HCT116 (cell line): ENCODE results near the gene RUNX1. TPM values are rescaled to one million over a fixed set of nuclear protein-coding genes. Genes with fewer than 3 reads are reported as not detected.
A peak's percentile ranks its signal among the peaks of the same experiment; 100 is the strongest.

Source experiments
- ATAC-seq: fragments of 200-7000 bp; cut with Tn5 transposase; 2 replicates; pipeline ENCODE4 v1.9.1; 2020; ENCODE audit warnings: mild to moderate bottlenecking, moderate library complexity
- BruUV-seq: library from RNA; stranded (reverse); fragments of 400-500 nt; replicated peaks from 2 replicates; lab custom pipeline; 2021; lab: Mats Ljungman, UMichigan
- CTCF ChIA-PET: fragments of 300-600 bp; sonication (Branson Sonifier 250); formaldehyde crosslinking; loops from one replicate; lab custom pipeline; 2021; ENCODE audit warnings: antibody characterized with exemption; lab: Charles Lee
- POLR2A ChIA-PET: fragments of 300-600, 350-600 bp; sonication (Branson Sonifier 250); formaldehyde crosslinking; loops from one replicate; lab custom pipeline; 2021; ENCODE audit warnings: antibody characterized with exemption; lab: Charles Lee
- RAD21 ChIA-PET, 2 experiments: fragments of 300-600 bp; sonication (Branson Sonifier 250); formaldehyde crosslinking; loops; one replicate each; lab custom pipeline; 2023; ENCODE audit warnings: low total read pairs in 2 of 2; ENCODE audit not compliant: uncharacterized antibody in 2 of 2, unreplicated experiment in 2 of 2, low non-redundant PET in 1 of 2; lab: Charles Lee
- DNase-seq: peaks from one replicate; pipeline ENCODE4 v3.0.0-alpha.2; 2010; ENCODE audit warnings: low read depth, low spot score
- H2AFZ ChIP-seq: fragments of 200-600 bp; shearing (Covaris generic), sonication (generic); 2 replicates; pipeline ENCODE4 v1.6.1; 2017; ENCODE audit warnings: low read depth, mixed run types, mixed read lengths, antibody characterized with exemption, low read length; ENCODE audit not compliant: poor library complexity, severe bottlenecking
- H3K27ac ChIP-seq: 2 replicates; pipeline ENCODE4 v1.5.1; 2012; ENCODE audit warnings: low read depth, low read length
- H3K27me3 ChIP-seq: fragments of 200-600 bp; sonication (generic); 2 replicates; pipeline ENCODE4 v1.6.1; 2016; ENCODE audit warnings: mixed run types, low read length, mixed read lengths; ENCODE audit not compliant: insufficient read depth
- H3K36me3 ChIP-seq, 2 experiments: fragments of 200-500 bp in 1 of 2; fragments of 200-600 bp in 1 of 2; sonication (Bioruptor generic) in 1 of 2; sonication (generic) in 1 of 2; 2 replicates each; pipeline versions ENCODE4 v1.5.1 to v1.6.1; 2014 to 2016; ENCODE audit warnings: low read length in 2 of 2, inconsistent platforms in 1 of 2, mixed read lengths in 1 of 2, mixed run types in 1 of 2; ENCODE audit not compliant: insufficient read depth in 2 of 2, control insufficient read depth in 1 of 2
- H3K4me1 ChIP-seq, 2 experiments: fragments of 200-600 bp in 1 of 2; sonication (generic) in 1 of 2; 2 replicates each; pipeline versions ENCODE4 v1.5.1 to v1.6.1; 2012 to 2017; ENCODE audit warnings: low read length in 2 of 2, inconsistent platforms in 1 of 2, mild to moderate bottlenecking in 1 of 2, mixed read lengths in 1 of 2, mixed run types in 1 of 2, moderate library complexity in 1 of 2; ENCODE audit not compliant: insufficient read depth in 2 of 2, control insufficient read depth in 1 of 2
- H3K4me2 ChIP-seq: fragments of 200-600 bp; sonication (generic); 2 replicates; pipeline ENCODE4 v1.6.1; 2017; ENCODE audit warnings: mixed run types, low read length, mixed read lengths
- H3K4me3 ChIP-seq, 2 experiments: fragments of 200-600 bp in 1 of 2; sonication (generic) in 1 of 2; replicated peaks in 1 of 2; 2 replicates each; pipeline ENCODE4 v1.5.1; 2011 to 2016; ENCODE audit warnings: low read length in 2 of 2, control low read depth in 1 of 2, low read depth in 1 of 2, mild to moderate bottlenecking in 1 of 2, mixed read lengths in 1 of 2, mixed run types in 1 of 2
- H3K79me2 ChIP-seq: fragments of 200-600 bp; sonication (generic); 2 replicates; pipeline ENCODE4 v1.6.1; 2017; ENCODE audit warnings: mild to moderate bottlenecking, mixed run types, low read length, moderate library complexity, mixed read lengths; ENCODE audit not compliant: insufficient read depth
- H3K9ac ChIP-seq: fragments of 200-600 bp; sonication (generic); 2 replicates; pipeline ENCODE4 v1.6.1; 2016; ENCODE audit warnings: low read length, mixed read lengths
- H3K9me2 ChIP-seq: fragments of 200-600 bp; sonication (generic), shearing (Covaris generic); 2 replicates; pipeline ENCODE4 v1.6.1; 2017; ENCODE audit warnings: mixed run types, mild to moderate bottlenecking, moderate library complexity; ENCODE audit not compliant: insufficient read depth
- H3K9me3 ChIP-seq, 2 experiments: fragments of 200-500 bp in 1 of 2; fragments of 200-600 bp in 1 of 2; sonication (Bioruptor generic) in 1 of 2; sonication (generic) in 1 of 2; 2 replicates each; pipeline ENCODE4 v1.6.1; 2014 to 2017; ENCODE audit warnings: low read length in 2 of 2, mixed read lengths in 2 of 2, inconsistent platforms in 1 of 2, low read depth in 1 of 2, mild to moderate bottlenecking in 1 of 2, mixed run types in 1 of 2, moderate library complexity in 1 of 2; ENCODE audit not compliant: control insufficient read depth in 1 of 2, insufficient read depth in 1 of 2
- H4K20me1 ChIP-seq: fragments of 200-600 bp; sonication (generic), shearing (Covaris generic); 2 replicates; pipeline ENCODE4 v1.6.1; 2017; ENCODE audit warnings: mixed run types, mild to moderate bottlenecking, moderate library complexity; ENCODE audit not compliant: insufficient read depth
- CBX3 ChIP-seq: IDR thresholded peaks from 2 replicates; pipeline ENCODE4 v1.6.1; 2012; ENCODE audit warnings: low read depth
- EGR1 ChIP-seq: IDR thresholded peaks from 2 replicates; pipeline ENCODE4 v1.6.1; 2012; ENCODE audit warnings: low read depth
- EZH2 ChIP-seq: fragments of 200-600 bp; sonication (generic); IDR thresholded peaks from 2 replicates; pipeline ENCODE4 v1.6.1; 2017; ENCODE audit warnings: antibody characterized with exemption, mixed run types
- EZH2phosphoT487 ChIP-seq: fragments of 200-600 bp; IDR thresholded peaks from 2 replicates; pipeline ENCODE4 v1.6.1; 2018; ENCODE audit warnings: antibody characterized with exemption, borderline replicate concordance
- FOSL1 ChIP-seq: IDR thresholded peaks from 2 replicates; pipeline ENCODE4 v1.6.1; 2012; ENCODE audit warnings: low read depth
- POLR2A ChIP-seq: IDR thresholded peaks from 2 replicates; pipeline ENCODE4 v1.7.0; 2011; ENCODE audit warnings: borderline replicate concordance; ENCODE audit not compliant: insufficient read depth, insufficient read length; ENCODE audit errors: extremely low read depth
- RAD21 ChIP-seq: IDR thresholded peaks from 2 replicates; pipeline ENCODE4 v1.6.1; 2012; ENCODE audit warnings: low read depth, mild to moderate bottlenecking
- SIN3A ChIP-seq: IDR thresholded peaks from 2 replicates; pipeline ENCODE4 v1.6.1; 2012; ENCODE audit warnings: low read depth
- ZFX ChIP-seq: fragments of 450-650 bp; IDR thresholded peaks from 2 replicates; pipeline ENCODE4 v1.6.1; 2017
- intact Hi-C: fragments of 100-400 bp; cut with micrococcal nuclease; formaldehyde crosslinking; loops from 2 replicates; pipeline ENCODE4 v1.10.0; 2022
- total RNA-seq: library from RNA; stranded (reverse); gene quantifications from one replicate; pipeline ENCODE4 v1.2.1, GENCODE V29; 2021; ENCODE audit not compliant: unreplicated experiment
- TF ChIP-seq, protein P1 (sequence below): IDR thresholded peaks from 2 replicates; pipeline ENCODE4 v1.6.1; 2011; ENCODE audit warnings: mild to moderate bottlenecking, low read length, moderate library complexity; ENCODE audit not compliant: insufficient replicate concordance; ENCODE audit errors: extremely low read depth
- TF ChIP-seq, protein P2 (sequence below), 3 experiments: fragments of 200-600 bp in 1 of 3; sonication (generic) in 1 of 3; IDR thresholded peaks in 2 of 3; conservative IDR thresholded peaks in 1 of 3; 2 replicates each; pipeline ENCODE4 v1.5.1; 2012 to 2017; ENCODE audit warnings: low read depth in 2 of 3, low read length in 2 of 3, antibody characterized with exemption in 1 of 3, borderline replicate concordance in 1 of 3, control low read depth in 1 of 3, mild to moderate bottlenecking in 1 of 3, mixed read lengths in 1 of 3, mixed run types in 1 of 3, moderate library complexity in 1 of 3; ENCODE audit not compliant: insufficient read depth in 1 of 3
- TF ChIP-seq, protein P3 (sequence below): IDR thresholded peaks from 2 replicates; pipeline ENCODE4 v1.6.1; 2012

The RUNX1 gene
- total RNA-seq, 1 experiment from 2014 or later = 33.5 TPM

DNA sequence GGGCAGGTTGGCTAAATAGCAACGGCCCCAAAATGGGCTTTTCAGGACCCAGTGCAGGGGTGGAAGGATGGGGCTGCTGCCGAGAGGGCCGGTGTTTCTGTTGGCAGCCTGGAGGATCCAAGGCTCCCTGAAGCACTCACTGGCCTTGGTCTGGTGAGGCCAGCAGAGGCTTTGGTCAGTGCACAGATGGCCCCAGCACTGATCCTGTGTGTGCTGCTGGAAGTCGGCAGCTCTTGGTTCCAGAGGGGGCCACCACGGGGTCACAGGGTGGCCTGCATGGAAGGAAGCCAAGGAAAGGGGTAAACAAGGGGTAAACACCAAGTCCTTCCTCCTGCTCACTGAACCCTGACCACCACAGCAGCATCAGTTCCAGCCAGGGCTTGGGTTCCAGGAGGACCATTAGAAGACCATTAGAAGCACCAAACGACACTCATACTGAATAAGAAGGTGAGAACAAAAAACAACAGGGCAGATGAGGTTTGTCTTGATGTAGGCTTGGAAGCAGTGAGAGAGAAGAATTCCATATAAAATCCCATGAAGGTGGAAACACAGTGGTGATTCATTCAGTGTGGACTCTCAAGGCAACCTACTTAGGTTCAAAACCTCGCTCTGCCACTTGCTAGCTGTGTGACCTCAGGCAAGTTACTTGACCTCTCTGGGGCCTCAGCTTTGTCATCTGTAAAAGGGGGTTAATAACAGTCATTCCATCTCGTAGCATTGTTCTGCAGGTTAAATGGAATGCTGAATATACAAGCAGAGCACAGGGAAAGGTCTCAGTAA lies 184.5 kb downstream of the RUNX1 start:
- H3K9me3 ChIP-seq = no peaks in the 10 kb centered on the region
- H3K4me2 ChIP-seq = peak overlapping the region; percentile 67
- ChIA-PET RAD21 (interaction anchor here in 1 of 2 experiments (0.7 kb wide), 1 partner anchor 23 kb away, joined by 3 read pairs; no protein-coding TSS in a partner anchor), POLR2A (no interaction called here), CTCF (interaction anchor here (1.2 kb wide), 1 partner anchor 119 kb away, joined by 3 read pairs; no protein-coding TSS in a partner anchor)
- no peaks in the 10 kb centered on the region for H3K9me2 ChIP-seq
- H3K36me3 ChIP-seq = peaks cover 8 to 25% of the 10 kb centered on the region in 2 experiments; a peak in 2 of 4 replicates
- H3K27ac ChIP-seq = peak overlapping the region; percentile 33
- peak overlapping the region in 1 of 2 experiments; percentile 16; a peak in 1 of 4 replicates for H3K4me3 ChIP-seq
- peak overlapping the region; percentile 51 for H3K9ac ChIP-seq
- no peak overlapping the region for H2AFZ ChIP-seq
- H3K79me2 ChIP-seq = peaks cover 58% of the 10 kb centered on the region
- ATAC-seq (peak; percentile 41; the same call in 1 of the 2 replicates), DNase-seq (no peak)
- TF ChIP-seq EZH2 = no peak
- no peak for TF ChIP-seq FOSL1
- TF ChIP-seq POLR2A = no peak
- TF ChIP-seq, protein P1, sequence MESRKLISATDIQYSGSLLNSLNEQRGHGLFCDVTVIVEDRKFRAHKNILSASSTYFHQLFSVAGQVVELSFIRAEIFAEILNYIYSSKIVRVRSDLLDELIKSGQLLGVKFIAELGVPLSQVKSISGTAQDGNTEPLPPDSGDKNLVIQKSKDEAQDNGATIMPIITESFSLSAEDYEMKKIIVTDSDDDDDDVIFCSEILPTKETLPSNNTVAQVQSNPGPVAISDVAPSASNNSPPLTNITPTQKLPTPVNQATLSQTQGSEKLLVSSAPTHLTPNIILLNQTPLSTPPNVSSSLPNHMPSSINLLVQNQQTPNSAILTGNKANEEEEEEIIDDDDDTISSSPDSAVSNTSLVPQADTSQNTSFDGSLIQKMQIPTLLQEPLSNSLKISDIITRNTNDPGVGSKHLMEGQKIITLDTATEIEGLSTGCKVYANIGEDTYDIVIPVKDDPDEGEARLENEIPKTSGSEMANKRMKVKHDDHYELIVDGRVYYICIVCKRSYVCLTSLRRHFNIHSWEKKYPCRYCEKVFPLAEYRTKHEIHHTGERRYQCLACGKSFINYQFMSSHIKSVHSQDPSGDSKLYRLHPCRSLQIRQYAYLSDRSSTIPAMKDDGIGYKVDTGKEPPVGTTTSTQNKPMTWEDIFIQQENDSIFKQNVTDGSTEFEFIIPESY = no peak
- no peak for TF ChIP-seq ZFX
- no peak for TF ChIP-seq CBX3
- TF ChIP-seq SIN3A = no peak
- TF ChIP-seq, protein P2, sequence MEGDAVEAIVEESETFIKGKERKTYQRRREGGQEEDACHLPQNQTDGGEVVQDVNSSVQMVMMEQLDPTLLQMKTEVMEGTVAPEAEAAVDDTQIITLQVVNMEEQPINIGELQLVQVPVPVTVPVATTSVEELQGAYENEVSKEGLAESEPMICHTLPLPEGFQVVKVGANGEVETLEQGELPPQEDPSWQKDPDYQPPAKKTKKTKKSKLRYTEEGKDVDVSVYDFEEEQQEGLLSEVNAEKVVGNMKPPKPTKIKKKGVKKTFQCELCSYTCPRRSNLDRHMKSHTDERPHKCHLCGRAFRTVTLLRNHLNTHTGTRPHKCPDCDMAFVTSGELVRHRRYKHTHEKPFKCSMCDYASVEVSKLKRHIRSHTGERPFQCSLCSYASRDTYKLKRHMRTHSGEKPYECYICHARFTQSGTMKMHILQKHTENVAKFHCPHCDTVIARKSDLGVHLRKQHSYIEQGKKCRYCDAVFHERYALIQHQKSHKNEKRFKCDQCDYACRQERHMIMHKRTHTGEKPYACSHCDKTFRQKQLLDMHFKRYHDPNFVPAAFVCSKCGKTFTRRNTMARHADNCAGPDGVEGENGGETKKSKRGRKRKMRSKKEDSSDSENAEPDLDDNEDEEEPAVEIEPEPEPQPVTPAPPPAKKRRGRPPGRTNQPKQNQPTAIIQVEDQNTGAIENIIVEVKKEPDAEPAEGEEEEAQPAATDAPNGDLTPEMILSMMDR (IDR thresholded peaks at IDR 0.05 in 2 of 3, conservative IDR thresholded peaks at IDR 0.05 in 1 of 3; ENCODE audit: borderline replicate concordance in 1 of 3, insufficient read depth in 1 of 3, low read depth in 2 of 3, low read length in 2 of 3) = no peak
- TF ChIP-seq, protein P3, sequence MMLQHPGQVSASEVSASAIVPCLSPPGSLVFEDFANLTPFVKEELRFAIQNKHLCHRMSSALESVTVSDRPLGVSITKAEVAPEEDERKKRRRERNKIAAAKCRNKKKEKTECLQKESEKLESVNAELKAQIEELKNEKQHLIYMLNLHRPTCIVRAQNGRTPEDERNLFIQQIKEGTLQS = no peak
- no peak for TF ChIP-seq EGR1
- no peak for TF ChIP-seq EZH2phosphoT487
- no peak for TF ChIP-seq RAD21
- no TSS peak for BruUV-seq
- H3K4me1 ChIP-seq = peaks cover 30 to 51% of the 10 kb centered on the region in 2 experiments
- no peaks in the 10 kb centered on the region; the same call in 1 of the 2 replicates for H4K20me1 ChIP-seq
- intact Hi-C loops = no loop called here
- no peaks in the 10 kb centered on the region for H3K27me3 ChIP-seq
